IMR-90 (cell line): ENCODE results near the gene KAT2B. TPM values are rescaled to one million over a fixed set of nuclear protein-coding genes. Genes with fewer than 3 reads are reported as not detected.

Experiments
- ATAC-seq: fragments of 200-7000 bp; cut with Tn5 transposase; 2 replicates; pipeline ENCODE4 v1.9.1; 2020; ENCODE audit warnings: low read depth, mild to moderate bottlenecking, moderate library complexity
- BruUV-seq: library from RNA; stranded (reverse); fragments of 400-500 nt; replicated peaks from 2 replicates; lab custom pipeline; 2021; lab: Mats Ljungman, UMichigan
- CTCF ChIA-PET: fragments of 300-600 bp; formaldehyde crosslinking; extraction: SDS; loops from one replicate; lab custom pipeline; 2021; ENCODE audit warnings: antibody characterized with exemption; lab: Yijun Ruan, JAX
- POLR2A ChIA-PET: fragments of 300-600 bp; sonication (Branson Sonifier 250); formaldehyde crosslinking; loops from one replicate; lab custom pipeline; 2022; ENCODE audit warnings: antibody characterized with exemption; ENCODE audit not compliant: unreplicated experiment; lab: Charles Lee
- DNase-seq: peaks from one replicate; pipeline ENCODE4 v3.0.0; 2013
- H2AFZ ChIP-seq: replicated peaks from 2 replicates; pipeline ENCODE3; 2013; ENCODE audit warnings: low read length, mild to moderate bottlenecking; ENCODE audit not compliant: poor library complexity
- H2AK5ac ChIP-seq: 2 replicates; pipeline ENCODE4 v1.6.1; 2013; ENCODE audit warnings: low read depth, low read length, inconsistent platforms
- H2AK9ac ChIP-seq: replicated peaks from 2 replicates; pipeline ENCODE3; 2013; ENCODE audit warnings: mild to moderate bottlenecking, low read depth, low read length, moderate library complexity; ENCODE audit not compliant: poor library complexity
- H2BK120ac ChIP-seq: 2 replicates; pipeline ENCODE4 v1.6.1; 2013; ENCODE audit warnings: low read depth, low read length, inconsistent platforms
- H2BK15ac ChIP-seq: 3 replicates; pipeline ENCODE4 v1.6.1; 2013; ENCODE audit warnings: low read depth, low read length, inconsistent platforms
- H2BK20ac ChIP-seq: 2 replicates; pipeline ENCODE4 v1.6.1; 2013; ENCODE audit warnings: low read depth, mild to moderate bottlenecking, inconsistent platforms, low read length, moderate library complexity
- H2BK5ac ChIP-seq: 2 replicates; pipeline ENCODE4 v1.6.1; 2013; ENCODE audit warnings: mild to moderate bottlenecking, low read depth, low read length, inconsistent platforms; ENCODE audit not compliant: poor library complexity, severe bottlenecking
- H3K14ac ChIP-seq: replicated peaks from 2 replicates; pipeline ENCODE4 v1.6.1; 2013; ENCODE audit warnings: low read depth, low read length, inconsistent platforms
- H3K18ac ChIP-seq: 2 replicates; pipeline ENCODE4 v1.6.1; 2013; ENCODE audit warnings: low read depth, low read length, control low read depth
- H3K23ac ChIP-seq: 2 replicates; pipeline ENCODE4 v1.6.1; 2013; ENCODE audit warnings: low read depth, low read length, inconsistent platforms
- H3K27ac ChIP-seq: 2 replicates; pipeline ENCODE4 v1.5.1; 2013; ENCODE audit warnings: mild to moderate bottlenecking, control low read depth, low read length; ENCODE audit not compliant: insufficient read depth
- H3K27me3 ChIP-seq: 2 replicates; pipeline ENCODE4 v1.6.1; 2013; ENCODE audit warnings: low read length; ENCODE audit not compliant: control insufficient read depth, insufficient read depth
- H3K36me3 ChIP-seq: 2 replicates; pipeline ENCODE4 v1.6.1; 2013; ENCODE audit warnings: low read length, mixed read lengths; ENCODE audit not compliant: control insufficient read depth, insufficient read depth
- H3K4ac ChIP-seq: 2 replicates; pipeline ENCODE4 v1.6.1; 2013; ENCODE audit warnings: low read depth, low read length, inconsistent platforms
- H3K4me1 ChIP-seq: 2 replicates; pipeline ENCODE4 v1.6.1; 2013; ENCODE audit warnings: low read length, mixed read lengths; ENCODE audit not compliant: control insufficient read depth, insufficient read depth
- H3K4me2 ChIP-seq: 2 replicates; pipeline ENCODE4 v1.6.1; 2013; ENCODE audit warnings: low read depth, mild to moderate bottlenecking, control low read depth, low read length, moderate library complexity
- H3K4me3 ChIP-seq: 2 replicates; pipeline ENCODE4 v1.5.1; 2013; ENCODE audit warnings: low read depth, mild to moderate bottlenecking, control low read depth, low read length, moderate library complexity; ENCODE audit not compliant: insufficient read depth
- H3K56ac ChIP-seq: 2 replicates; pipeline ENCODE4 v1.6.1; 2013; ENCODE audit warnings: low read length, inconsistent platforms; ENCODE audit not compliant: insufficient read depth; ENCODE audit errors: extremely low read depth
- H3K79me1 ChIP-seq, 2 experiments: 2 replicates each; pipeline ENCODE4 v1.6.1; 2013; ENCODE audit warnings: low read length in 2 of 2, inconsistent platforms in 1 of 2, low read depth in 1 of 2
- H3K9ac ChIP-seq: 2 replicates; pipeline ENCODE4 v1.6.1; 2013; ENCODE audit warnings: low read depth, low read length, control low read depth
- H3K9me1 ChIP-seq: 2 replicates; pipeline ENCODE4 v1.6.1; 2013; ENCODE audit warnings: low read length, inconsistent platforms; ENCODE audit not compliant: insufficient read depth
- H3K9me3 ChIP-seq: 2 replicates; pipeline ENCODE4 v1.6.1; 2013; ENCODE audit warnings: low read length; ENCODE audit not compliant: control insufficient read depth, insufficient read depth
- H4K20me1 ChIP-seq: 2 replicates; pipeline ENCODE4 v1.6.1; 2013; ENCODE audit warnings: low read length, inconsistent platforms; ENCODE audit not compliant: insufficient read depth
- H4K5ac ChIP-seq: 2 replicates; pipeline ENCODE4 v1.6.1; 2013; ENCODE audit warnings: mild to moderate bottlenecking, low read depth, low read length, control low read depth
- H4K8ac ChIP-seq, 2 experiments: 2 replicates each; pipeline ENCODE4 v1.6.1; 2013; ENCODE audit warnings: low read depth in 2 of 2, low read length in 2 of 2, control low read depth in 1 of 2, inconsistent platforms in 1 of 2
- H4K91ac ChIP-seq: 2 replicates; pipeline ENCODE4 v1.6.1; 2013; ENCODE audit warnings: low read depth, low read length, inconsistent platforms; ENCODE audit not compliant: insufficient read depth
- BHLHE40 ChIP-seq: fragments of 150-350 bp; IDR thresholded peaks from 2 replicates; pipeline ENCODE4 v1.6.1; 2016; ENCODE audit warnings: mild to moderate bottlenecking, low read depth, low read length
- CEBPB ChIP-seq: IDR thresholded peaks from 2 replicates; pipeline ENCODE4 v1.6.1; 2012; ENCODE audit warnings: low read depth, low read length, improper control_type of control experiment
- CHD1 ChIP-seq: IDR thresholded peaks from 2 replicates; pipeline ENCODE4 v1.6.1; 2012; ENCODE audit warnings: low read depth, low read length, improper control_type of control experiment
- FOS ChIP-seq: fragments of 150-350 bp; IDR thresholded peaks from 2 replicates; pipeline ENCODE4 v1.6.1; 2016; ENCODE audit warnings: low read depth, low read length
- MAZ ChIP-seq: IDR thresholded peaks from 2 replicates; pipeline ENCODE4 v1.6.1; 2012; ENCODE audit warnings: low read depth, mild to moderate bottlenecking, low read length, improper control_type of control experiment, moderate library complexity, borderline replicate concordance
- NFE2L2 ChIP-seq: fragments of 150-350 bp; IDR thresholded peaks from 2 replicates; pipeline ENCODE4 v1.6.1; 2016; ENCODE audit warnings: low read depth, mild to moderate bottlenecking, low read length
- POLR2A ChIP-seq: IDR thresholded peaks from 2 replicates; pipeline ENCODE4 v1.6.1; 2012; ENCODE audit warnings: mild to moderate bottlenecking, low read depth, low read length
- RAD21 ChIP-seq: IDR thresholded peaks from 2 replicates; pipeline ENCODE4 v1.6.1; 2012; ENCODE audit warnings: low read length, improper control_type of control experiment
- RCOR1 ChIP-seq: IDR thresholded peaks from 2 replicates; pipeline ENCODE4 v1.6.1; 2012; ENCODE audit warnings: mild to moderate bottlenecking, low read length, improper control_type of control experiment; ENCODE audit not compliant: insufficient replicate concordance
- RFX5 ChIP-seq: IDR thresholded peaks from 2 replicates; pipeline ENCODE4 v1.8.0; 2012; ENCODE audit warnings: low read depth, mild to moderate bottlenecking, low read length, moderate library complexity
- USF2 ChIP-seq: fragments of 150-350 bp; IDR thresholded peaks from 2 replicates; pipeline ENCODE4 v1.6.1; 2017; ENCODE audit warnings: mild to moderate bottlenecking, antibody characterized with exemption, low read length, low read depth
- WGBS, 2 experiments: methylation state at CpG; one replicate each; pipeline versions ENCODE4 v1.1.5 to v1.1.7; 2013; ENCODE audit warnings: missing lambda C conversion rate in 2 of 2; ENCODE audit not compliant: insufficient read length in 1 of 2; ENCODE audit errors: extremely low coverage in 2 of 2; 5-methylcytosine and 5-hydroxymethylcytosine counted together
- dilution Hi-C: fragments of 300-500 bp; cut with HindIII; formaldehyde crosslinking; loops from one replicate; pipeline ENCODE4 v1.14.3; 2018; ENCODE audit warnings: low sequenced_read_pairs; ENCODE audit not compliant: unreplicated experiment
- in situ Hi-C: fragments of 300-500 bp; cut with MboI; formaldehyde crosslinking; loops from 3 replicates; pipeline ENCODE4 v1.14.3; 2019; ENCODE audit warnings: low sequenced_read_pairs, inconsistent platforms, mixed read lengths
- intact Hi-C: fragments of 100-400 bp; cut with micrococcal nuclease; formaldehyde crosslinking; loops from 2 replicates; pipeline ENCODE4 v1.10.0; 2022
- polyA plus RNA-seq, 3 experiments: library from polyadenylated mRNA; depleted of rRNA; stranded (reverse); fragments of >200 nt; gene quantifications; 2 replicates each; pipeline ENCODE4 v1.2.3, GENCODE V29; 2012; ENCODE audit warnings: low replicate concordance in 1 of 3
- total RNA-seq: library from RNA; depleted of rRNA; stranded (reverse); fragments of >200 nt; gene quantifications from 2 replicates; pipeline ENCODE4 v1.2.3, GENCODE V29; 2012

The KAT2B gene
- total and polyA plus RNA-seq, 2 of the 4 experiments (the other 2 are of a cell fraction): 2.0 to 2.2 TPM

- no CpG with 5 or more reads among the region's 1 CpG for WGBS, 2 experiments
- Histone ChIP-seq H4K91ac (no peak overlapping the region), H3K36me3 (no peaks in the 10 kb centered on the region), H4K8ac (no peak overlapping the region), H3K4me2 (no peak overlapping the region), H3K4ac (no peak overlapping the region), H3K9ac (no peak overlapping the region), H3K4me1 (peaks cover 2% of the 10 kb centered on the region; the same call in 1 of the 2 replicates), H3K9me1 (no peaks in the 10 kb centered on the region; the same call in 1 of the 2 replicates), H3K27me3 (no peaks in the 10 kb centered on the region), H3K14ac (no peak overlapping the region), H3K27ac (no peak overlapping the region), H3K18ac (no peak overlapping the region), H2BK5ac (no peak overlapping the region), H3K9me3 (no peaks in the 10 kb centered on the region), H2AFZ (no peak overlapping the region), H4K20me1 (no peaks in the 10 kb centered on the region), H2AK5ac (no peak overlapping the region), H2BK20ac (no peak overlapping the region), H3K56ac (no peak overlapping the region), H3K79me1 (no peaks in the 10 kb centered on the region), H3K4me3 (no peak overlapping the region), H4K5ac (no peak overlapping the region), H2BK15ac (no peak overlapping the region), H2AK9ac (no peak overlapping the region), H2BK120ac (no peak overlapping the region), H3K23ac (no peak overlapping the region)
- ChIA-PET POLR2A (no interaction called here), CTCF (interaction anchor here (0.5 kb wide), 1 partner anchor 11 kb away, joined by 3 read pairs; no protein-coding TSS in a partner anchor)
- ATAC-seq (no peak), DNase-seq (no peak)
- BruUV-seq: no TSS peak
- dilution Hi-C loops: no loop called here
- intact Hi-C loops: no loop called here
- in situ Hi-C loops: no loop called here
- TF ChIP-seq CHD1: no peak
- no peak for TF ChIP-seq RFX5
- no peak for TF ChIP-seq POLR2A
- TF ChIP-seq BHLHE40: no peak
- no peak for TF ChIP-seq NFE2L2
- TF ChIP-seq MAZ: no peak
- TF ChIP-seq CEBPB: no peak
- TF ChIP-seq FOS: no peak
- TF ChIP-seq USF2: no peak
- no peak for TF ChIP-seq RAD21
- no peak for TF ChIP-seq RCOR1
These were observed 59.9 kb downstream of the KAT2B start for GRCh38 chr3:20100151-20100550.
